Loucy (cell line): ENCODE results near the gene CEP43.
A peak's percentile ranks its signal among the peaks of the same experiment; 100 is the strongest.

ENCODE experiments used
- H2AFZ ChIP-seq: fragments of 200-600 bp; sonication (generic); 2 replicates; pipeline ENCODE4 v1.6.0; 2016; ENCODE audit warnings: antibody characterized with exemption, mild to moderate bottlenecking, low read length, moderate library complexity
- H3F3A ChIP-seq: fragments of 200-600 bp; 2 replicates; pipeline ENCODE4 v1.6.0; 2016; ENCODE audit warnings: antibody characterized with exemption, low read depth, mild to moderate bottlenecking
- H3K27me3 ChIP-seq: fragments of 200-600 bp; sonication (generic); 2 replicates; pipeline ENCODE4 v1.6.1; 2014; ENCODE audit warnings: low read length, mild to moderate bottlenecking; ENCODE audit not compliant: insufficient read depth, poor library complexity, severe bottlenecking
- H3K36me3 ChIP-seq: fragments of 200-600 bp; sonication (generic); 2 replicates; pipeline ENCODE4 v1.6.1; 2016; ENCODE audit warnings: low read length; ENCODE audit not compliant: insufficient read depth
- H3K4me1 ChIP-seq: fragments of 200-600 bp; sonication (generic); 2 replicates; pipeline ENCODE4 v1.5.1; 2014; ENCODE audit warnings: low read length, mild to moderate bottlenecking; ENCODE audit not compliant: insufficient read depth, poor library complexity, severe bottlenecking
- H3K4me2 ChIP-seq: fragments of 200-600 bp; sonication (generic); 2 replicates; pipeline ENCODE4 v1.6.0; 2014; ENCODE audit warnings: antibody characterized with exemption, low read length, low read depth, mild to moderate bottlenecking; ENCODE audit not compliant: poor library complexity, severe bottlenecking
- H3K4me3 ChIP-seq: fragments of 200-600 bp; sonication (generic); 2 replicates; pipeline ENCODE4 v1.5.1; 2014; ENCODE audit warnings: low read length, mild to moderate bottlenecking, mixed read lengths; ENCODE audit not compliant: poor library complexity, severe bottlenecking
- H3K79me2 ChIP-seq: fragments of 200-600 bp; sonication (generic); 2 replicates; pipeline ENCODE4 v1.6.1; 2014; ENCODE audit warnings: low read length; ENCODE audit not compliant: insufficient read depth
- H3K9ac ChIP-seq: fragments of 200-600 bp; sonication (generic); 2 replicates; pipeline ENCODE4 v1.6.0; 2014; ENCODE audit warnings: mild to moderate bottlenecking, low read depth, low read length, moderate library complexity; ENCODE audit not compliant: poor library complexity, severe bottlenecking
- H3K9me2 ChIP-seq: fragments of 200-600 bp; sonication (generic); replicated peaks from 2 replicates; pipeline ENCODE4 v1.6.1; 2016; ENCODE audit warnings: low read depth, low read length, mixed read lengths
- H3K9me3 ChIP-seq: fragments of 200-600 bp; sonication (generic); 2 replicates; pipeline ENCODE4 v1.6.1; 2014; ENCODE audit warnings: mild to moderate bottlenecking, antibody characterized with exemption, low read length, low read depth; ENCODE audit not compliant: insufficient read depth
- H4K20me1 ChIP-seq: fragments of 200-600 bp; sonication (generic); 2 replicates; pipeline ENCODE4 v1.6.0; 2014; ENCODE audit warnings: antibody characterized with exemption, low read length, mild to moderate bottlenecking; ENCODE audit not compliant: insufficient read depth, poor library complexity, severe bottlenecking
- CTCF ChIP-seq: fragments of 200-600 bp; sonication (generic); conservative IDR thresholded peaks from 2 replicates; pipeline ENCODE4 v1.5.1; 2014; ENCODE audit warnings: mild to moderate bottlenecking, antibody characterized with exemption, low read length
- EZH2phosphoT487 ChIP-seq: fragments of 200-600 bp; IDR thresholded peaks from 2 replicates; pipeline ENCODE4 v1.6.1; 2018; ENCODE audit warnings: antibody characterized with exemption, mild to moderate bottlenecking, moderate library complexity, borderline replicate concordance

CEP43 gene

GRCh38 chr6:166999145-166999883 is at the start of gene CEP43:
Gene CEP43, plus strand, starts transcription at chr6:166999397. Its CDS starts 16 bp downstream, at chr6:166999413.
- no peaks in the 10 kb centered on the region; the same call in 1 of the 2 replicates for H3K36me3 ChIP-seq
- H3F3A ChIP-seq: no peaks in the 10 kb centered on the region
- peak within 1 kb of the TSS; percentile 97 for H3K4me3 ChIP-seq
- H3K9ac ChIP-seq: peak within 1 kb of the TSS; percentile 94
- peak within 1 kb of the TSS; percentile 78 for H2AFZ ChIP-seq
- H3K4me1 ChIP-seq: peaks cover 51% of the 10 kb centered on the region
- H3K9me2 ChIP-seq: no peaks in the 10 kb centered on the region
- no peaks in the 10 kb centered on the region for H3K27me3 ChIP-seq
- H3K79me2 ChIP-seq: peaks cover 94% of the 10 kb centered on the region
- H4K20me1 ChIP-seq: peaks cover 52% of the 10 kb centered on the region
- TF ChIP-seq CTCF (no peak), EZH2phosphoT487 (no peak)
- H3K4me2 ChIP-seq: peak within 1 kb of the TSS; percentile 98
- no peaks in the 10 kb centered on the region for H3K9me3 ChIP-seq

- H3F3A ChIP-seq: no peaks in the 10 kb centered on the region
- H3K4me3 ChIP-seq: no peak overlapping the region
- H3K79me2 ChIP-seq: no peaks in the 10 kb centered on the region
- H3K9me3 ChIP-seq: no peaks in the 10 kb centered on the region
- H3K4me1 ChIP-seq: peaks cover 12% of the 10 kb centered on the region
- no peaks in the 10 kb centered on the region for H3K9me2 ChIP-seq
- TF ChIP-seq EZH2phosphoT487 (no peak), CTCF (no peak)
- H4K20me1 ChIP-seq: no peaks in the 10 kb centered on the region
- no peaks in the 10 kb centered on the region for H3K36me3 ChIP-seq
- H2AFZ ChIP-seq: no peak overlapping the region
- H3K9ac ChIP-seq: no peak overlapping the region
- H3K27me3 ChIP-seq: no peaks in the 10 kb centered on the region
- H3K4me2 ChIP-seq: no peak overlapping the region
Measured at GRCh38 chr6:166949528-166950442, 49.4 kb upstream of the CEP43 start.

GRCh38 chr6:166950443-166950821 is 48.8 kb upstream of the CEP43 start:
- H3K4me2 ChIP-seq: no peak overlapping the region

More at GRCh38 chr6:166950443-166950821, 48.8 kb upstream of the CEP43 start:
- H3K36me3 ChIP-seq: no peaks in the 10 kb centered on the region
- H3K9me2 ChIP-seq: no peaks in the 10 kb centered on the region
- H3F3A ChIP-seq: no peaks in the 10 kb centered on the region
- H4K20me1 ChIP-seq: no peaks in the 10 kb centered on the region
- H3K4me1 ChIP-seq: peaks cover 15% of the 10 kb centered on the region
- no peak overlapping the region for H3K9ac ChIP-seq
- H3K4me3 ChIP-seq: no peak overlapping the region
- H3K27me3 ChIP-seq: no peaks in the 10 kb centered on the region
- no peaks in the 10 kb centered on the region for H3K9me3 ChIP-seq
- TF ChIP-seq CTCF (no peak), EZH2phosphoT487 (no peak)
- H2AFZ ChIP-seq: no peak overlapping the region
- peaks cover 3% of the 10 kb centered on the region; the same call in 1 of the 2 replicates for H3K79me2 ChIP-seq
